Smooth muscle cell (in vitro differentiated cells): ENCODE measurements around the gene TMEM254. TPM values are rescaled to one million over a fixed set of nuclear protein-coding genes. Genes with fewer than 3 reads are reported as not detected.

Experiments
- DNase-seq: peaks from one replicate; lab custom pipeline; 2025; ENCODE audit not compliant: unreplicated experiment; lab: John Stamatoyannopoulos, UW
- H2AFZ ChIP-seq: fragments of 200-600 bp; sonication (generic); 2 replicates; pipeline ENCODE4 v1.6.0; 2016; ENCODE audit warnings: antibody characterized with exemption, low read depth, mild to moderate bottlenecking
- H3F3A ChIP-seq: fragments of 200-600 bp; sonication (generic); 2 replicates; pipeline ENCODE4 v1.6.0; 2017; ENCODE audit warnings: antibody characterized with exemption, low read depth
- H3K27ac ChIP-seq: fragments of 200-600 bp; sonication (generic); 2 replicates; pipeline ENCODE4 v1.5.1; 2016; ENCODE audit warnings: low read depth, mild to moderate bottlenecking
- H3K27me3 ChIP-seq: fragments of 200-600 bp; sonication (generic); 2 replicates; pipeline ENCODE4 v1.6.1; 2016; ENCODE audit warnings: low read depth, mild to moderate bottlenecking
- H3K36me3 ChIP-seq: fragments of 200-600 bp; sonication (generic); 2 replicates; pipeline ENCODE4 v1.5.1; 2016; ENCODE audit warnings: low read depth
- H3K4me1 ChIP-seq: fragments of 200-600 bp; sonication (generic); 2 replicates; pipeline ENCODE4 v1.5.1; 2016; ENCODE audit warnings: low read depth
- H3K4me2 ChIP-seq: fragments of 200-600 bp; sonication (generic); 2 replicates; pipeline ENCODE4 v1.6.0; 2016; ENCODE audit warnings: mild to moderate bottlenecking
- H3K4me3 ChIP-seq: fragments of 200-600 bp; sonication (generic); 2 replicates; pipeline ENCODE4 v1.5.1; 2016; ENCODE audit warnings: mild to moderate bottlenecking
- H3K79me2 ChIP-seq: fragments of 200-600 bp; sonication (generic); 2 replicates; pipeline ENCODE4 v1.6.0; 2016; ENCODE audit warnings: low read depth, mild to moderate bottlenecking
- H3K9ac ChIP-seq: fragments of 200-600 bp; sonication (generic); 2 replicates; pipeline ENCODE4 v1.6.0; 2016; ENCODE audit warnings: low read depth
- H3K9me3 ChIP-seq: fragments of 200-600 bp; sonication (generic); replicated peaks from 2 replicates; pipeline ENCODE4 v1.5.1; 2016; ENCODE audit warnings: low read depth
- H4K20me1 ChIP-seq: fragments of 200-600 bp; sonication (generic); 2 replicates; pipeline ENCODE4 v1.6.0; 2016; ENCODE audit warnings: low read depth
- WGBS: methylation state at CpG from one replicate; pipeline ENCODE4 v1.1.7; 2016; ENCODE audit warnings: low lambda C conversion rate; 5-methylcytosine and 5-hydroxymethylcytosine counted together
- polyA plus RNA-seq: library from polyadenylated mRNA; unstranded; fragments of >200 nt; fragmentation: Nextera tagmentation; extraction: Ambion mirVana; gene quantifications from 2 replicates; pipeline ENCODE4 v1.2.1, GENCODE V29; 2016
- total RNA-seq: library from RNA; depleted of rRNA; stranded (reverse); fragments of >200 nt; gene quantifications from 2 replicates; pipeline ENCODE4 v1.2.3, GENCODE V29; 2014
- TF ChIP-seq, protein P1 (sequence below): fragments of 200-600 bp; sonication (generic); IDR thresholded peaks from 2 replicates; pipeline ENCODE4 v1.5.1; 2017; ENCODE audit warnings: borderline replicate concordance, mild to moderate bottlenecking, antibody characterized with exemption; ENCODE audit not compliant: insufficient read depth, poor library complexity, severe bottlenecking

TMEM254 gene
- total and polyA plus RNA-seq, 2 experiments from 2014 or later = 34.6 to 42.1 TPM

- no peaks in the 10 kb centered on the region for H3K9me3 ChIP-seq
- TF ChIP-seq, protein P1, sequence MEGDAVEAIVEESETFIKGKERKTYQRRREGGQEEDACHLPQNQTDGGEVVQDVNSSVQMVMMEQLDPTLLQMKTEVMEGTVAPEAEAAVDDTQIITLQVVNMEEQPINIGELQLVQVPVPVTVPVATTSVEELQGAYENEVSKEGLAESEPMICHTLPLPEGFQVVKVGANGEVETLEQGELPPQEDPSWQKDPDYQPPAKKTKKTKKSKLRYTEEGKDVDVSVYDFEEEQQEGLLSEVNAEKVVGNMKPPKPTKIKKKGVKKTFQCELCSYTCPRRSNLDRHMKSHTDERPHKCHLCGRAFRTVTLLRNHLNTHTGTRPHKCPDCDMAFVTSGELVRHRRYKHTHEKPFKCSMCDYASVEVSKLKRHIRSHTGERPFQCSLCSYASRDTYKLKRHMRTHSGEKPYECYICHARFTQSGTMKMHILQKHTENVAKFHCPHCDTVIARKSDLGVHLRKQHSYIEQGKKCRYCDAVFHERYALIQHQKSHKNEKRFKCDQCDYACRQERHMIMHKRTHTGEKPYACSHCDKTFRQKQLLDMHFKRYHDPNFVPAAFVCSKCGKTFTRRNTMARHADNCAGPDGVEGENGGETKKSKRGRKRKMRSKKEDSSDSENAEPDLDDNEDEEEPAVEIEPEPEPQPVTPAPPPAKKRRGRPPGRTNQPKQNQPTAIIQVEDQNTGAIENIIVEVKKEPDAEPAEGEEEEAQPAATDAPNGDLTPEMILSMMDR = no peak
- H2AFZ ChIP-seq = no peak overlapping the region
- no peak overlapping the region for H3K9ac ChIP-seq
- no peak overlapping the region for H3K4me3 ChIP-seq
- H3K36me3 ChIP-seq = no peaks in the 10 kb centered on the region
- no peaks in the 10 kb centered on the region for H3F3A ChIP-seq
- DNase-seq = no peak
- H3K4me2 ChIP-seq = no peak overlapping the region
- H4K20me1 ChIP-seq = no peaks in the 10 kb centered on the region
- WGBS = 87% methylated on average over 4 of the region's 4 CpGs
- no peak overlapping the region for H3K27ac ChIP-seq
- no peaks in the 10 kb centered on the region for H3K4me1 ChIP-seq
- no peaks in the 10 kb centered on the region for H3K79me2 ChIP-seq
- no peaks in the 10 kb centered on the region for H3K27me3 ChIP-seq
These were observed 48.4 kb downstream of the TMEM254 start for GRCh38 chr10:80126876-80127275.

GRCh38 chr10:80131499-80131901 lies 53.0 kb downstream of the TMEM254 start:
- Histone ChIP-seq H3K4me2 (no peak overlapping the region), H3K9me3 (no peaks in the 10 kb centered on the region), H3K27me3 (no peaks in the 10 kb centered on the region), H3K36me3 (no peaks in the 10 kb centered on the region), H3F3A (no peaks in the 10 kb centered on the region), H3K79me2 (no peaks in the 10 kb centered on the region), H3K4me1 (no peaks in the 10 kb centered on the region), H2AFZ (no peak overlapping the region), H3K27ac (no peak overlapping the region), H3K4me3 (no peak overlapping the region), H4K20me1 (no peaks in the 10 kb centered on the region), H3K9ac (no peak overlapping the region)
- WGBS = 41% methylated on average over 6 of the region's 6 CpGs
- no peak for DNase-seq
- TF ChIP-seq, protein P1 = no peak

GRCh38 chr10:80132299-80133139 lies 54.1 kb downstream of the TMEM254 start, which contains the start of gene PLAC9:
Gene PLAC9, plus strand, starts transcription at chr10:80132730. Its CDS starts 33 bp downstream, at chr10:80132763.
- H2AFZ ChIP-seq = peak within 1 kb of the TSS; percentile 61
- peak within 1 kb of the TSS; percentile 64 for H3K4me3 ChIP-seq
- no peaks in the 10 kb centered on the region for H3K79me2 ChIP-seq
- peak within 1 kb of the TSS; percentile 92 for H3K4me2 ChIP-seq
- TF ChIP-seq, protein P1 = no peak
- H3K36me3 ChIP-seq = no peaks in the 10 kb centered on the region
- H3K9me3 ChIP-seq = no peaks in the 10 kb centered on the region
- H3K27me3 ChIP-seq = no peaks in the 10 kb centered on the region
- DNase-seq = no peak
- no peaks in the 10 kb centered on the region for H3K4me1 ChIP-seq
- WGBS = 2% methylated on average over 56 of the region's 58 CpGs
- peak within 1 kb of the TSS; percentile 54 for H3K9ac ChIP-seq
- H3K27ac ChIP-seq = no peak within 1 kb of the TSS
- no peaks in the 10 kb centered on the region for H3F3A ChIP-seq
- H4K20me1 ChIP-seq = no peaks in the 10 kb centered on the region
